ENCODE data around the gene H2BK1.

DNA sequence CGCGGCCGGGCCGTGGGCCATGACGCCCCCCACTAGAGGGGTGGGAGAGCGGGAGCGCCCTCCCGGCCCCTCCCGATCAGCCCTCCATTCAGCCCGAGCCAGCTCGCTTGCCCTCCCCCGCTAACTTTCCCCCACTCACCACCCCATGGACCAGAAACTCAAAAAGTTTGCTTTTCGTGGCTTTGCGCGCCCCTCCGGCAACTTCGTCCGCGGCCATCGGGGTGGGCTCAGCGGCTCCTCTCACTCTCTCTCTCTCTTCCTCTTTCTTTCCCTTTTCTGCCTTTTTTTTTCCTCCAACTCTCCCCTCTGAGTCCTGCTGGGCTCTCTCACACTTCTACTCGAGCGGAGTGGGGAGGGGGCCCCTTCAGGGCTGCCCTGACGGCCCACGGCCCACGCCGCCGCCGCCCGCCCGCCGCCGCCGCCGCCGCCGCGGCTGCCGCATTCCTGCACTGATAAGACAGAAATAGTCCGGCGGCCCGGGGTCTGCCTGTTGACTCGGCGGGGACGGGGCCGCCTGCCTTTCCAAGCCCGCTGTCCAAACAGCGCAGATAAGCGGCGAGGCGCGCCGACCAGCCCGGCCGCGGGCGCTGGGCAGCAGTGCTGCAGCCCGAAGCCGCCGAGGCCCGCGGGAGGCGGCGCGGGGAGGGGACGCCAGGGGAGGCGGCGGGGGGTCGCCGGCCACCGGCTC lies 38.2 kb upstream of the H2BK1 start, which contains the start of gene SMARCD3:
- TF ChIP-seq CTCF (IDR thresholded peaks at IDR 0.05) (no peak), ZFX (IDR thresholded peaks at IDR 0.05; ENCODE audit: borderline replicate concordance) (no peak)

Data from 22Rv1 (cell line).